Prostate gland (tissue), 2 donors: ENCODE data around the gene PACSIN3.
"Not testable (repeated sequence)": the region's sequence is repeated elsewhere in the genome, so short reads cannot be mapped to it uniquely, and the experiment has no call there.

Experiments
- POLR2A ChIP-seq: fragments of 450-650 bp; IDR thresholded peaks from one replicate; pipeline ENCODE4 v1.6.1; 2016; ENCODE audit warnings: antibody characterized with exemption, mild to moderate bottlenecking
- TF ChIP-seq, protein P1 (sequence below), 4 experiments: fragments of 200-600 bp in 2 of 4; fragments of 450-650 bp in 2 of 4; sonication (generic) in 2 of 4; IDR thresholded peaks; 1 replicate in 3 of 4; 2 replicates in 1 of 4; pipeline ENCODE4 v1.5.1; 2016 to 2019; ENCODE audit warnings: antibody characterized with exemption in 4 of 4, mild to moderate bottlenecking in 2 of 4, moderate library complexity in 2 of 4

DNA sequence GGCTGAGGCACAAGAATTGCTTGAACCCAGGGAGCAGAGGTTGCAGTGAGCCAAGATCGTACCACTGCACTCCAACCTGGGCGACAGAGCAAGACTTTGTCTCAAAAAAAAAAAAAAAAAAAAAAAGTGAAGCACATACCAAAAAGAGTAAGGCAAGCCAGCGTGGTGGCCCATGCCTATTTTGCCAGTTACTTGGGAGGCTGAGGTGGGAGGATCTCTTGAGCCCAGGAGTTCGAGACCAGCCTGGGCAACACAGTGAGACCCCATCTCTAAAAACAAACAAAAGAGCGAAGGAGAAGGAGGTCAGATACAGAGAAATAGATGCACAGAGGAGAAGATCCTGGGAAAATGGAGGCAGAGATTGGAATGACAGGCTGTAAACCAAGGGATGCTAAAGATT is 20.3 kb upstream of the PACSIN3 start:
- TF ChIP-seq, protein P1, sequence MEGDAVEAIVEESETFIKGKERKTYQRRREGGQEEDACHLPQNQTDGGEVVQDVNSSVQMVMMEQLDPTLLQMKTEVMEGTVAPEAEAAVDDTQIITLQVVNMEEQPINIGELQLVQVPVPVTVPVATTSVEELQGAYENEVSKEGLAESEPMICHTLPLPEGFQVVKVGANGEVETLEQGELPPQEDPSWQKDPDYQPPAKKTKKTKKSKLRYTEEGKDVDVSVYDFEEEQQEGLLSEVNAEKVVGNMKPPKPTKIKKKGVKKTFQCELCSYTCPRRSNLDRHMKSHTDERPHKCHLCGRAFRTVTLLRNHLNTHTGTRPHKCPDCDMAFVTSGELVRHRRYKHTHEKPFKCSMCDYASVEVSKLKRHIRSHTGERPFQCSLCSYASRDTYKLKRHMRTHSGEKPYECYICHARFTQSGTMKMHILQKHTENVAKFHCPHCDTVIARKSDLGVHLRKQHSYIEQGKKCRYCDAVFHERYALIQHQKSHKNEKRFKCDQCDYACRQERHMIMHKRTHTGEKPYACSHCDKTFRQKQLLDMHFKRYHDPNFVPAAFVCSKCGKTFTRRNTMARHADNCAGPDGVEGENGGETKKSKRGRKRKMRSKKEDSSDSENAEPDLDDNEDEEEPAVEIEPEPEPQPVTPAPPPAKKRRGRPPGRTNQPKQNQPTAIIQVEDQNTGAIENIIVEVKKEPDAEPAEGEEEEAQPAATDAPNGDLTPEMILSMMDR (IDR thresholded peaks at IDR 0.05): not testable (repeated sequence)
- TF ChIP-seq POLR2A: not testable (repeated sequence)
